ENCODE data around the gene SLC39A10.
"Not testable (repeated sequence)": the region's sequence is repeated elsewhere in the genome, so short reads cannot be mapped to it uniquely, and the experiment has no call there.

GRCh38 chr2:195665153-195665552 lies 8.1 kb downstream of the SLC39A10 start:
- not testable (repeated sequence) for TF ChIP-seq POLR2A, CTCF (IDR thresholded peaks at IDR 0.05)

All from sigmoid colon (tissue), 3 donors.